Stimulated activated CD4-positive, alpha-beta T cell treated with anti-CD3 and anti-CD28 coated beads, Interleukin-15, amount 100 ng/mL, for 24 hours (primary cell): ENCODE results near the gene AHNAK2.
"Not testable (repeated sequence)": the region's sequence is repeated elsewhere in the genome, so short reads cannot be mapped to it uniquely, and the experiment has no call there.

Experiments
- DNase-seq: peaks from one replicate; pipeline ENCODE4 v3.0.0-alpha.2; 2020

The AHNAK2 gene

GRCh38 chr14:104971447-104972240, 6.5 kb downstream of the AHNAK2 start:
- DNase-seq: no peak

DNA sequence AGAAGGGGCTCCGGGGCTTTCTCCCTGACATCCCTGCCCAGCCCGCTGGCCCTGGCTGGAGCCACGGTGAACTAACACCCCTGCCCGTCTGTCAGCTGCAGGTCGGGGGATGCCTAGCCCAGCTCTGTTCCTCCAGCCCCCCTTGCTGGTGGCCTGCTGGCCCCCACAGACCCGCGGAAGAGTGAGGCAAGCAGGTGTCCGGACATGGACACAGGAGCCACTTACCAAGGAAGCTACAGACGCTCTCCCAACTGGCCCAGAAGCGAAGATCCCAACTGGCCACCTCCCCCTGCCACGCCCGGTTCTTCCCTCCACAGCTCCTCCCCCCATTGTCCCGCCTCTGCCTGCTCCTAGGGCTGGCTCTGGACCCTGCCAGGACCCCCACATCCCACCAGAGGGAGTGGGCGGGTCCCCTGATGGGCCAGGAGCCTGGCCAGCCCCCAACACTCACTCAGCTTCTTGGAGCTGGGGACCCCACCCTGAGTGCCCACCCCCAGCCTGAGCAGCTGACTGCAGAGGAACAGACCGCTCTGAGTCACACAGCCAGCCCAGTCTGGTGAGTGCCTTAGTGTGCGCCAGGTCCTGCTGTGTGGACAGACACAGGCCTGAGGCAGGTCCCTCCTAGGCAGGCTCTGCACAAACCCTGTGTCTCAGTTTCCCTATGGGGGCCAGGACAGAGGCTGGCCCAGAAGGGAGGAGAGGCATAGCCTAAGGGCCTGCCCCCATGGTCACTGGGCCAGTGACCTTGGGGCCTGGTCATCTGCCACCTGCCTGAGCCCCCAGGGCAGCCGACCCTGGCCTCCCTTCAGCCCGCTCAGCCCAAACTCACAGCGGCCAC, 7.7 kb downstream of the AHNAK2 start:
- DNase-seq: no peak

GRCh38 chr14:104969741-104970230, 8.4 kb downstream of the AHNAK2 start:
- DNase-seq: no peak

- DNase-seq: no peak
Measured at GRCh38 chr14:104968541-104969401, 9.4 kb downstream of the AHNAK2 start.

DNA sequence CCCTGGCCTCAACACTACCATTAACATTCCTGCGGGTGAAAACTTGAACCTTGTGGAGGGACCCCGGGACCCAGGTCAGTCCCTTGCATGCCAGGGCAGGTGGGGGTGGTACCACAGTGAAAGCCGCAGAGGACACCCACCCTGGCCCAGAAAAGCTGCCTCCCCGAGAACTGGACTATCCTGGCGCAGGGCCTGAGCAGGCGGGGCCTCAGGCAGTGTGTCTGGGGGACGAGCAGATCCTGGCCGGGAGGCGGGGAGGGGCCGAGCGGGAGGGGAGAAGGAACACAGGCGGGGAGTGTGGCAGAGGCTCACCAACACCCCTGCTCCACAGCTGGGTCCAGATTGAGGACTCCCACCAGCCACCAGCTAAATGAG, 10.0 kb downstream of the AHNAK2 start:
- DNase-seq: no peak

DNA sequence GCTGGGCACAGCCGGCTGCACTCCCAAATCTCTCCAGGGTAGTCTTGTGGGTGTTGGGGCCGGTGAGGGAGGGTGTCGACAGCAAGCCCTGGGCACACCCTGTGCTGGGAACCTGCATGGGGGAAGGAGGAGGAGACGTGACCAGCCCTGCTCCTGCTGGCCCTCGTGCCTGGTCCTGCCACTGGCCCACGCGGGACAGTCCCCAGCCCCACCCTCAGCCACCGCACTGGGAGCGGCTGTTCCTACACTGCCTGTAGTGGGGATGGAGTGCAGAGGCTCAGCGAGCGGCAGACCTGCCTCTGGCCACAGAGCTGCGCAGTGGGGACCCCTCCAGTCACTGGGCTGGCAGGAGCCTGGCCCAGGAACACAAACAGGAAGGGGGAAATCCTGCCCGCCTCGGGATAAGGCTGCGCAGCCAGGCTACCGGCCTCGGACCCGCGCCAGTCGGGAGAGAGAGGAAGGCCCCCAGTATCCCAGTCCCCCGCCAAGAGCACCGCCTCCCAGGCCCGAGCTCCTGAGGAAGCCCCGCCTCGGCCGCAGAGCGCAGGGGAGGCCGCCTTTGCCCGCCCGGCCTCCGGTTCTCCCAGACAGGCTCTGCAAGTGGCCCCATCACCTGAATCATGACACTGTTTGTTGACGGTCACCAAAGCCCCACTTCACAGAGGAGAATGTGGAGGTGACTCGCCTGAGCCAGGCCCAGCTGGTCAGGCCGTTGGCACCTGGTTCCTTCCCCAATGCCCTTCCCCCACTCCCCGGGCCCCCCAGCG, 10.6 kb downstream of the AHNAK2 start:
- DNase-seq: no peak

GRCh38 chr14:104966981-104967385, 11.2 kb downstream of the AHNAK2 start:
- DNase-seq: no peak

DNA sequence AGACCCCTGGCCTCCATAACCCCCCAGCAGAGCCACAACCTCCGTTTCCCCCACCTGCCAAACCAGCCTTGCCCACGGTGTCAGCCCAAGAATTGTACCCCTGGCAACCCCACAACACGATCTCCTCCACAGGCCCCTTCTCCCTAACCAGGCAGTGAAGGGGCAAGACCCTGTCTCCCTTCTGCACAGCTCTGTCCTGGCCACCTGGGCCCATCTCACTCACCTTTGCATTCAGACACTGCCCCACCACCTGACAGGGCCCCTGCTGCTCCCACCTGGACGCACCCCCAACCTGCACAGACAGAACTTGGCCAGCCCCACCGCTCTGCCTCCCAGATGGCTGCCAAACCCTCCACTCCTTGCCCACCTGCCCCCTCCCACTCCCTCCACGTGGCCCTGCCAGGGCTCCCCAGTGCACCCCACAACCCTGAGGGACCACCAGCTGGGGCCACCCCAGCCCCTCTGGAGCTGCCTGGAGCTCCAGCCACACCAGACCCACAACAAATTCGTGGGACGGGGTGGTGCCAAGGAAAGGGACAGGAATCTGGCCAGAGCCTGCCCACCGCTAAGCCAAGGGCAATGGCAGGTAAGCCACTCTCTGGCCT, 11.8 kb downstream of the AHNAK2 start:
- DNase-seq: no peak

GRCh38 chr14:104965561-104966231, 12.5 kb downstream of the AHNAK2 start:
- DNase-seq: no peak

DNA sequence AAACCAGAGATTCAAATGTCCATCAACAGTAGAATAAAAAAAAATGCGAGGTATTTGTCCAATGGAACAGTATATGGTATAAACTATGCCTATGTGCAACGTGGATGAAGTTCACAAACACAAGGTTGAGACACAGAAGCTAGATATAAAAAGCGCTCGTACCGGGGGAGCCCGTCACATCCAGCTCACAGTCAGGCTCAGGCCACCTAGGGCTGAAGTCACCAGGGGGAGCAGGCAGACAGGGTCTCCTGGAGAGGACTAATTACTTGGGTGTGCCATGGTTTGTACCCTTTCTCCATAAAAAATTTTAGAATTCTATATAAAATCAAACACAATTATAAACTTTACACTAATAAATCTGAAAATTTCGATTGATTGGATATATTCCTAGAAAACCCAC, 13.6 kb downstream of the AHNAK2 start:
- DNase-seq: no peak

DNA sequence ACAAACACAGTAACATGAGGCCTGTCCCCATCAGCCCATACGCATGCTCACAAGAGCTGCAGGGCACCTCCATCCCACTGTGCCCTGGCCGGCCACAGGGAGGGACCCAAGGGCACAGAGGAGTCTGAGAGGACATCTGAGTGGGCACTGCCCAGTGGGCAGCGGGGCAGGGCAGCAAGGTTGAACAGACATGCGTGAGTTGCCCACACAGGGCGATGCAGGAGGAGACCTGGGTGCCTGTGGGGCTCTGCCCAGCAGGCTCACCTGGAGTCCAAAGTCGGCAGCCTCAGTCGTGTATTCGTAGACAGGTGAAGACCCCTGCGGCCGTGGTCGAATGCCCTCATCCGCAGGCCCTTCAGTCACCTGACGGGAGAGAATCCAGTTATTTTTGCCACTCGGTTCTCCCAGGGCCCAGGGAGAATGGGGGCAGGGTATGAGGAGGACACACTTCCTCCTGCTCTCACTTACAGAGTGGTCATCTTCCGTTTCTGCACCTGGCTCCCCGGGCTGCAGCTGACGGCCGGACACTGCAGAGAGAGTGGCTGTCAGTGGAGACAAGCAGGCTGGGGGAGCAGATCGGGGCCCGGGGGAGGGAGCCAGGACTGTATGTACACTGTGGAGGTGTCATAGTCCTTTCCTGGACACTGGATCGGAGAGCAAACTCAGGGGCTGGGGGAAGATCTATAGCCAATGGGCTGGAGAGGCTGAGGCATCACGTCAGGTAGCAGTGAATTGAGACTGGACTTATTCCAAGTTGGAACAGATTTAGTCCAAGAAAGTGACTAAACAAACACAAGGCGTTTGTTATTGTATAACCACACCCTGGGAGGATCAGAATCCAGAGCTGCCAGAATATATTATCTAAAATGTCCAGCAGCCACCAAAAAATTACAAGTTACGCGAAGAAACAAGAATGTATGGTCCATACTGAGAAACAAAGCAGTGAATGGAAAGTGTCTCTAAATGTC, 20.7 kb downstream of the AHNAK2 start:
- no peak for DNase-seq

- DNase-seq: no peak
Measured at GRCh38 chr14:104956290-104956890, 21.8 kb downstream of the AHNAK2 start.

DNA sequence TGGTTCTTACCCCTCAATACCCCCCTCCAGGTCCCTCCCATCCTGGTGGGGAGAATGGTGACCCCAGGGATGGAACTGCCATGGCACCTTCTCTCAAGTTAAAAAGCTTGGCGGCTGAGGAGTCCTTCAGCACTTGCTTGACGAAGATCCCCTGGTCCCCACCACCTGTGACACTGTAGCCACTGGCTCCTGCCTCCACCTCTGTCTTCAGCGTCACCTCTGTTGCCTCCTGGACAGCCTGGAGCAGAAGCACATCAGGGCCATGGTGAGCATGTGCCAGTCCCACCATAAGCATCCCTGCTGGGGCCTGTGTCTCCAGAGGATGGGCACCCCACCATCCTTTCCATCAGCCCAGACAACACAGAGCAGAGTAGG, 22.8 kb downstream of the AHNAK2 start:
- no peak for DNase-seq

GRCh38 chr14:104954746-104955395, 23.3 kb downstream of the AHNAK2 start:
- DNase-seq: no peak

DNA sequence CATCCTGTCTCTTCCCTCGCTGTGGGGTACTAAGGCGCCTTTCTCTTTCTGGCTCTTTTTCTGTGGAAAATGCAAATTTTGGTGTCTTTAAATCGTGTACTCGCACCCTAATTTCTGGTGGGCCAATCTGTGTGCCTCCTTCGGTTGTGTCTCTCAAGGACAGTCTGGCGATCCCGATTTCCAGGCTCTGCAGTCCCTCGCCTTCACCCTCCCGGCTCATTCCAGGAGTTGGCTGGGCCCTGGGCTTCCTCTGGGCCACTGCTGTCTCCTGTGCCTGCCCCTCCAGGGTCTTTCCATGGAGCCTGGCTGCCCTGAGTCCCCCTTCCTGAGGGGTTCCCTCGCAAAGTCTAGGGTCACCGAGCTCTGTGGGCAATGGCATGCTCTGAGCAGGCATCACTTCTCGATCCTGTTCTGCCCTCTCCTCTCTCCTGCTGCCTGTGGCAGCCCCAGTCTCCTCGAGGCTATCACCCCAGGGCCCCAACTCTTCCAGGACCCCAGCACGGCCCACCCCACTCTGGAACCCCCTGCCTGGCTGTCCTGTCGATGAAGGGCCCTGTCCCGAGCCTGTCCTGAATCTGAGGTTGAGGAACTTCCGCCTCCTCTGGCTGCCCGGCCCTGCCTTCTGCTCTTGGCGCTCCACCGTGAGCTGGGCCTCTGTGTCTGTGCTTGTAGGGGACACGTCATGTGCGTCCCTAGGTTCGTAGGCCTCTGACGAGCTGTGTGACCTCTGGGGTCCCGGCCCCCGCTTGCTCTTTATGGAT, 24.1 kb downstream of the AHNAK2 start:
- no peak for DNase-seq

- no peak for DNase-seq
Measured at GRCh38 chr14:104953097-104953496, 25.1 kb downstream of the AHNAK2 start.

- DNase-seq: not testable (repeated sequence)
Measured at GRCh38 chr14:104951863-104952657, 26.1 kb downstream of the AHNAK2 start.
